Peyer's patch (tissue), 4 donors: ENCODE data around the gene ATP1B2.

Experiments
- CTCF ChIP-seq, 6 experiments: fragments of 450-650 bp in 4 of 6; fragments of 200-600 bp in 2 of 6; sonication (generic) in 1 of 6; IDR thresholded peaks; one replicate each; pipeline ENCODE4 v1.5.1; 2017 to 2019; ENCODE audit warnings: antibody characterized with exemption in 6 of 6, mild to moderate bottlenecking in 3 of 6, moderate library complexity in 1 of 6
- POLR2A ChIP-seq, 2 donors: fragments of 450-650 bp; IDR thresholded peaks; one replicate each; pipeline ENCODE4 v1.5.1; 2017; ENCODE audit warnings: antibody characterized with exemption in 2 of 2, mild to moderate bottlenecking in 2 of 2, moderate library complexity in 2 of 2

GRCh38 chr17:7650509-7651096 lies at the start of gene ATP1B2:
- TF ChIP-seq POLR2A (IDR thresholded peaks at IDR 0.05): no peak
- TF ChIP-seq CTCF (IDR thresholded peaks at IDR 0.05): no peak
